Ectodermal cell (in vitro differentiated cells): ENCODE data around the gene NIPA2.

ENCODE experiments used
- H3K27ac ChIP-seq: 2 replicates; pipeline ENCODE4 v1.7.0; 2013; ENCODE audit warnings: mild to moderate bottlenecking, low read depth, low read length; ENCODE audit not compliant: insufficient read depth, poor library complexity, severe bottlenecking
- H3K27me3 ChIP-seq: 2 replicates; pipeline ENCODE4 v1.7.0; 2013; ENCODE audit warnings: mild to moderate bottlenecking, low read length; ENCODE audit not compliant: insufficient read depth, control insufficient read depth, poor library complexity, severe bottlenecking
- H3K36me3 ChIP-seq: one replicate; pipeline ENCODE4 v1.7.0; 2013; ENCODE audit warnings: low read length; ENCODE audit not compliant: control insufficient read depth, insufficient read depth
- H3K4me1 ChIP-seq: one replicate; pipeline ENCODE4 v1.7.0; 2013; ENCODE audit warnings: low read length; ENCODE audit not compliant: control insufficient read depth, insufficient read depth
- H3K4me3 ChIP-seq: 2 replicates; pipeline ENCODE4 v1.7.0; 2013; ENCODE audit warnings: low read depth, low read length, control low read depth; ENCODE audit not compliant: insufficient read depth
- H3K9me3 ChIP-seq: 2 replicates; pipeline ENCODE4 v1.7.0; 2013; ENCODE audit warnings: mild to moderate bottlenecking, low read length, moderate library complexity; ENCODE audit not compliant: control insufficient read depth
- WGBS, 2 experiments: methylation state at CpG; one replicate each; pipeline ENCODE4 v1.1.7; 2013; ENCODE audit warnings: missing lambda C conversion rate in 2 of 2; 5-methylcytosine and 5-hydroxymethylcytosine counted together

Gene NIPA2

DNA sequence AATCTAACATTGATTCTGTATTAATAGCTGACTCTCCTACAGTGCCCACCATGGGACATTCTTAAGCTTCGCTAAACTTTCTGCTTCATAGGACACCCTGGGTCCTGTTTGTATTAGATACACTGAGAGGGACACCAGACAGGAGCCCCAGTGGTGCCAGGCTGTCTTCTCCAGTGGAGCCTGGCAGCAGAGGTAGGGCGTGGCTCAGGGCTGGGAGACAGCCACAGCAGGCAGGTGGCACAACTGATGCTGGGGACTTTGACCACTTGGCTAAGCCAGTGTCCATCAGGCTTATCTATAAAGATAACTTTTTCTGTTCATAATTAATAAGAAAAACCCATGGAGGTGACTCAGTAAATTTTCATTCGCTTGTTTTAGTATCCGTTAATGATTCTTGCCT, 30.2 kb upstream of the NIPA2 start:
- H3K9me3 ChIP-seq = no peaks in the 10 kb centered on the region
- WGBS, 2 experiments = 91 to 95% methylated on average over 2 to 4 of the region's 4 CpGs
- H3K4me3 ChIP-seq = no peak overlapping the region
- H3K27ac ChIP-seq = no peak overlapping the region
- H3K36me3 ChIP-seq = no peaks in the 10 kb centered on the region
- no peaks in the 10 kb centered on the region for H3K27me3 ChIP-seq
- H3K4me1 ChIP-seq = no peaks in the 10 kb centered on the region

DNA sequence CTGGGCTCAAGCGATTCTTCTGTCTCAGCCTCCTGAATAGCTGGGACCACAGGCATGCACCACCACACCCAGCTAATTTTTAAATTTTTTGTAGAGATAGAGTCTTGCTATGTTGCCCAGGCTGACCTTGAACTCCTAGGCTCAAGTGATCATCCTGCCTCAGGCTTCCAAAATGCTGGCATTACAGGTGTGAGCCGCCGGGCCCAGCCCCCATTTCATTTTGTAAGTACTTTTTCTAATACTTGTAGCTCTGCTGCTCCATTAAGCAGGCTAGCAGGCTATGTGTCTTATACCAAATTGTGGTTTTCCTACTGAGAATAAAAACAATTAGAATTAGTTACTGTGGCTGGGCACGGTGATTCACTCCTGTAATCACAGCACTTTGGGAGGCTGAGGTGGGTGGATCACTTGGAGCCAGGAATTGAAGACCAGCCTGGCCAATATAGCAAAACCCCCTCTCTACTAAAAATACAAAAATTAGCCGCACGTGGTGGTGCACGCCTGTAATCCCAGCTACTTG, 29.6 kb upstream of the NIPA2 start:
- WGBS, 2 experiments = 94 to 95% methylated on average over 7 of the region's 7 CpGs
- Histone ChIP-seq H3K4me1 (no peaks in the 10 kb centered on the region), H3K36me3 (no peaks in the 10 kb centered on the region), H3K27me3 (no peaks in the 10 kb centered on the region), H3K4me3 (no peak overlapping the region), H3K9me3 (no peaks in the 10 kb centered on the region), H3K27ac (no peak overlapping the region)

GRCh38 chr15:22810033-22810852, 28.2 kb upstream of the NIPA2 start:
- Histone ChIP-seq H3K27ac (no peak overlapping the region), H3K9me3 (no peaks in the 10 kb centered on the region), H3K27me3 (no peaks in the 10 kb centered on the region), H3K4me1 (no peaks in the 10 kb centered on the region), H3K4me3 (no peak overlapping the region), H3K36me3 (no peaks in the 10 kb centered on the region)
- 94 to 96% methylated on average over 10 of the region's 10 CpGs for WGBS, 2 experiments

DNA sequence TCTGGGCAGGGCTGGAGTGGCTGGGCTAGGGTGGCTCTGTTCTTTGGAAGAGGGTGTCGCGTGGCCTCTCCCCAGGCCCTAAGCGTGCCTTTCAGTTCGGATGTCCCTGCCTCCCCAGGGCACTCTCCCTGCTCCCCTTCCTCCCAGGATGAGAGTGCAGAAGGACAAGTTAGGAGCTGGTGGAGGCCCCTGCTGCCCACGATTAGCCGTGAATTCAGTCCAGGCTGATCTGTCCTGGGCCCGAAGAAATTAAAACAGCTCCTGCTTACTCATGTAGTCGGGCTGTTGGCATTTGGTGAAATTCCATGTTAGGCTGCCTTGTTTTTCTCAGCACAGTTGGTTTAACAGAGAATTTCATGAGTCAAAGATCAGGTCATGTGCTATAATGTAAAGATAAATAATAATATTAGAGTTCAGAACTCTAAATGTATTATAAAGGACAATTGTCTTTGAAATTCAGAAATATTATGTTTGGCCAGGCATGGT, 27.6 kb upstream of the NIPA2 start:
- no peaks in the 10 kb centered on the region for H3K27me3 ChIP-seq
- H3K36me3 ChIP-seq = no peaks in the 10 kb centered on the region
- H3K4me1 ChIP-seq = no peaks in the 10 kb centered on the region
- H3K9me3 ChIP-seq = no peaks in the 10 kb centered on the region
- H3K4me3 ChIP-seq = no peak overlapping the region
- no peak overlapping the region for H3K27ac ChIP-seq
- WGBS, 2 experiments = 91 to 95% methylated on average over 8 of the region's 8 CpGs

- WGBS, 2 experiments = 82 to 83% methylated on average over 8 of the region's 8 CpGs
- Histone ChIP-seq H3K27me3 (no peaks in the 10 kb centered on the region), H3K4me3 (no peak overlapping the region), H3K9me3 (no peaks in the 10 kb centered on the region), H3K36me3 (no peaks in the 10 kb centered on the region), H3K4me1 (no peaks in the 10 kb centered on the region), H3K27ac (no peak overlapping the region)
These were observed 26.8 kb upstream of the NIPA2 start for GRCh38 chr15:22811640-22812039.

DNA sequence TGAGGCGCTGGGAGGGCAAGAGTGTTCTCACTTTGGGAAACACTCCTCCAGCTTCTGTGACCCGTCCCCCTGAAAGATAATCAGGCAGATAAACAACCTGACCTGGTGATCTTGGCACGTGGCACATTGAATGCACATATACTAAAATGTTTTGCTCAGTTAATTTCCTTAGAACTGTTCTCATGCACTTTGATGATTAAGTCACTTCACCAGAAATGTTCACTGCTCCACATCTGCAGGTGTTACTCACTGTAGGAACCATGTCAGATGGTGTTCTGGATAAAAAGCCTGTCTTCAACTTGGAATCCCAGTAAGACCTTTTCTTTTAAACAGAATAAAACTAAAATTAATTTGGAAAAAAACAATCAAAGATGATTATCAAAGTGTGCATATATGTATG, 24.6 kb upstream of the NIPA2 start:
- Histone ChIP-seq H3K4me3 (no peak overlapping the region), H3K36me3 (no peaks in the 10 kb centered on the region), H3K4me1 (no peaks in the 10 kb centered on the region), H3K27me3 (no peaks in the 10 kb centered on the region), H3K9me3 (no peaks in the 10 kb centered on the region), H3K27ac (no peak overlapping the region)
- 93 to 98% methylated on average over 3 of the region's 3 CpGs for WGBS, 2 experiments

GRCh38 chr15:22815766-22816165, 22.7 kb upstream of the NIPA2 start:
- Histone ChIP-seq H3K27me3 (no peaks in the 10 kb centered on the region), H3K4me1 (no peaks in the 10 kb centered on the region), H3K27ac (no peak overlapping the region), H3K9me3 (no peaks in the 10 kb centered on the region), H3K4me3 (no peak overlapping the region), H3K36me3 (no peaks in the 10 kb centered on the region)
- 87 to 88% methylated on average over 1 of the region's 1 CpG for WGBS, 2 experiments

GRCh38 chr15:22819651-22820050, 18.8 kb upstream of the NIPA2 start:
- Histone ChIP-seq H3K27ac (no peak overlapping the region), H3K4me3 (no peak overlapping the region), H3K36me3 (no peaks in the 10 kb centered on the region), H3K27me3 (no peaks in the 10 kb centered on the region), H3K4me1 (no peaks in the 10 kb centered on the region), H3K9me3 (no peaks in the 10 kb centered on the region)
- WGBS, 2 experiments = 82 to 91% methylated on average over 2 of the region's 2 CpGs

- Histone ChIP-seq H3K4me3 (no peak overlapping the region), H3K27me3 (no peaks in the 10 kb centered on the region), H3K27ac (no peak overlapping the region), H3K9me3 (no peaks in the 10 kb centered on the region), H3K36me3 (no peaks in the 10 kb centered on the region), H3K4me1 (no peaks in the 10 kb centered on the region)
- 95% methylated on average over 29 of the region's 29 CpGs for WGBS, 2 experiments
These were observed 14.9 kb upstream of the NIPA2 start for GRCh38 chr15:22823495-22824128.

DNA sequence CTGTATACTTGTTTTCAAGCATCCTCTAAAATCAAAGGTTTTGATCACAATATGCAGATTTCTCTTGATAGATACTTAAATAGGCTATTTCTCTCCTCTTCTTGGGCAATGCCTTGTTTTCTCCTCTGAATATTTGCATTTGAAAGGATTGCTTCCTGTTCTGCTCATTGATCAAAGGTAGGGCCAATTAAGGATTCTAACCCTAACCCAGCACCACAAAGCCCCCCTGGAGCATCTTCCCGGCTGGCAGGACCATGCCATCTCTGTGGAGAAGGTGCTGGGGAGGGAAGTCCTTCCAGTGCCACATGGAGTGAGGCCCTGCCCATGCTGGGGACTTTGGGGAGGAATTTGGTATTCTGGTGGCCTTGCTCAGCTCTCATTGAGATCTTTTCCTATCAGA, 11.3 kb upstream of the NIPA2 start:
- H3K4me1 ChIP-seq = no peaks in the 10 kb centered on the region
- no peaks in the 10 kb centered on the region for H3K27me3 ChIP-seq
- H3K9me3 ChIP-seq = no peaks in the 10 kb centered on the region
- H3K4me3 ChIP-seq = no peak overlapping the region
- WGBS, 2 experiments = 0 to 13% methylated on average over 1 of the region's 1 CpG
- no peaks in the 10 kb centered on the region for H3K36me3 ChIP-seq
- H3K27ac ChIP-seq = no peak overlapping the region
